GM04504 (cell line): ENCODE results near the gene SLX4IP.
A peak's percentile ranks its signal among the peaks of the same experiment; 100 is the strongest.
"Not testable (repeated sequence)": the region's sequence is repeated elsewhere in the genome, so short reads cannot be mapped to it uniquely, and the experiment has no call there.

Experiments used
- DNase-seq: peaks from one replicate; pipeline ENCODE4 v3.0.0-alpha.2; 2012; ENCODE audit warnings: low read depth

The SLX4IP gene

GRCh38 chr20:10573951-10574339 lies 138.8 kb downstream of the SLX4IP start:
- DNase-seq = no peak

GRCh38 chr20:10576411-10577090 lies 141.4 kb downstream of the SLX4IP start:
- DNase-seq = no peak

- DNase-seq = no peak
Observed at GRCh38 chr20:10577648-10578047, 142.5 kb downstream of the SLX4IP start.

GRCh38 chr20:10578607-10579006 lies 143.5 kb downstream of the SLX4IP start:
- DNase-seq = no peak

- no peak for DNase-seq
Observed at GRCh38 chr20:10579942-10580341, 144.8 kb downstream of the SLX4IP start.

GRCh38 chr20:10580700-10581099 lies 145.6 kb downstream of the SLX4IP start:
- no peak for DNase-seq

GRCh38 chr20:10581823-10582222 lies 146.7 kb downstream of the SLX4IP start:
- DNase-seq = peak; percentile 85

GRCh38 chr20:10584371-10584770 lies 149.3 kb downstream of the SLX4IP start:
- no peak for DNase-seq

GRCh38 chr20:10585308-10585707 lies 150.2 kb downstream of the SLX4IP start:
- no peak for DNase-seq

GRCh38 chr20:10586296-10586695 lies 151.2 kb downstream of the SLX4IP start:
- no peak for DNase-seq

GRCh38 chr20:10590446-10590845 lies 155.3 kb downstream of the SLX4IP start:
- DNase-seq = not testable (repeated sequence)

- DNase-seq = no peak
Observed at GRCh38 chr20:10590950-10591671, 156.0 kb downstream of the SLX4IP start.

- DNase-seq = no peak
Observed at GRCh38 chr20:10591946-10592521, 156.9 kb downstream of the SLX4IP start.

- no peak for DNase-seq
Observed at GRCh38 chr20:10594296-10594868, 159.3 kb downstream of the SLX4IP start.

- no peak for DNase-seq
Observed at GRCh38 chr20:10595266-10595665, 160.2 kb downstream of the SLX4IP start.

GRCh38 chr20:10595985-10596384 lies 160.9 kb downstream of the SLX4IP start:
- no peak for DNase-seq

- DNase-seq = no peak
Observed at GRCh38 chr20:10596710-10597121, 161.6 kb downstream of the SLX4IP start.

- DNase-seq = no peak
Observed at GRCh38 chr20:10597637-10598036, 162.5 kb downstream of the SLX4IP start.

- no peak for DNase-seq
Observed at GRCh38 chr20:10602221-10602871, 167.2 kb downstream of the SLX4IP start.

GRCh38 chr20:10603378-10603777 lies 168.3 kb downstream of the SLX4IP start:
- DNase-seq = no peak

- peak; percentile 84 for DNase-seq
Observed at GRCh38 chr20:10603971-10604864, 169.1 kb downstream of the SLX4IP start.
